GM23338 (cell line): ENCODE data around the gene SMOC2. TPM values are rescaled to one million over a fixed set of nuclear protein-coding genes. Genes with fewer than 3 reads are reported as not detected.

ENCODE experiments used
- ATAC-seq: fragments of 200-7000 bp; cut with Tn5 transposase; 3 replicates; pipeline ENCODE4 v1.9.1; 2020
- DNase-seq: peaks from one replicate; pipeline ENCODE4 v3.0.0-alpha.2; 2015; ENCODE audit warnings: low spot score
- H2AFZ ChIP-seq: fragments of 200-600 bp; sonication (generic); 2 replicates; pipeline ENCODE4 v1.8.0; 2016; ENCODE audit warnings: antibody characterized with exemption, mild to moderate bottlenecking, moderate library complexity
- H3F3A ChIP-seq: fragments of 200-600 bp; sonication (generic); replicated peaks from 2 replicates; pipeline ENCODE4 v1.8.0; 2017; ENCODE audit warnings: antibody characterized with exemption, mixed run types, low read depth
- H3K27ac ChIP-seq: fragments of 200-600 bp; sonication (generic); 2 replicates; pipeline ENCODE4 v1.6.1; 2016; ENCODE audit warnings: low read depth
- H3K27me3 ChIP-seq: fragments of 200-600 bp; sonication (generic); 2 replicates; pipeline ENCODE4 v1.8.0; 2016; ENCODE audit warnings: mild to moderate bottlenecking, mixed run types, moderate library complexity; ENCODE audit not compliant: insufficient read depth
- H3K36me3 ChIP-seq: fragments of 200-600 bp; sonication (generic); 2 replicates; pipeline ENCODE4 v1.8.0; 2016; ENCODE audit warnings: mild to moderate bottlenecking; ENCODE audit not compliant: insufficient read depth
- H3K4me1 ChIP-seq: fragments of 200-600 bp; sonication (generic); 2 replicates; pipeline ENCODE4 v1.8.0; 2016; ENCODE audit warnings: mild to moderate bottlenecking, moderate library complexity; ENCODE audit not compliant: insufficient read depth
- H3K4me2 ChIP-seq: fragments of 200-600 bp; sonication (generic); 2 replicates; pipeline ENCODE4 v1.7.1; 2017; ENCODE audit warnings: mixed run types
- H3K4me3 ChIP-seq: fragments of 200-600 bp; sonication (generic); 2 replicates; pipeline ENCODE4 v1.6.1; 2016; ENCODE audit warnings: mixed run types
- H3K79me2 ChIP-seq: fragments of 200-600 bp; sonication (generic); replicated peaks from 2 replicates; pipeline ENCODE4 v1.8.0; 2017; ENCODE audit warnings: mild to moderate bottlenecking; ENCODE audit not compliant: insufficient read depth
- H3K9me2 ChIP-seq: fragments of 200-600 bp; sonication (generic); 2 replicates; pipeline ENCODE4 v1.8.0; 2017; ENCODE audit not compliant: insufficient read depth
- H4K20me1 ChIP-seq: fragments of 200-600 bp; sonication (generic); replicated peaks from 2 replicates; pipeline ENCODE4 v1.8.0; 2017; ENCODE audit warnings: mild to moderate bottlenecking; ENCODE audit not compliant: insufficient read depth
- H3K27ac Mint-ChIP-seq: 2 replicates; pipeline ENCODE4 v1.8.0; 2020; ENCODE audit warnings: inconsistent platforms, mild to moderate bottlenecking, moderate library complexity, mixed read lengths
- H3K27me3 Mint-ChIP-seq: 3 replicates; pipeline ENCODE4 v1.8.0; 2022; ENCODE audit warnings: low read depth, mild to moderate bottlenecking, moderate library complexity, mixed read lengths, inconsistent platforms; ENCODE audit not compliant: insufficient read depth, poor library complexity
- H3K36me3 Mint-ChIP-seq: 3 replicates; pipeline ENCODE4 v1.8.0; 2021; ENCODE audit warnings: low read depth, mild to moderate bottlenecking, inconsistent platforms, moderate library complexity, mixed read lengths
- H3K4me1 Mint-ChIP-seq: 3 replicates; pipeline ENCODE4 v1.8.0; 2020; ENCODE audit warnings: mild to moderate bottlenecking, inconsistent platforms, mixed read lengths
- H3K4me3 Mint-ChIP-seq: 3 replicates; pipeline ENCODE4 v1.8.0; 2021; ENCODE audit warnings: moderate library complexity, mild to moderate bottlenecking, inconsistent platforms, mixed read lengths
- H3K9me3 Mint-ChIP-seq: 3 replicates; pipeline ENCODE4 v1.8.0; 2020; ENCODE audit warnings: moderate library complexity, mild to moderate bottlenecking, inconsistent platforms, mixed read lengths
- CREB1 ChIP-seq: fragments of 250-450 bp; sonication (Bioruptor Pico); IDR thresholded peaks from 2 replicates; pipeline ENCODE4 v1.5.0; 2020; ENCODE audit warnings: low read depth, mild to moderate bottlenecking, moderate library complexity
- CTCF ChIP-seq, 2 experiments: fragments of 200-600 bp in 1 of 2; sonication (generic) in 1 of 2; conservative IDR thresholded peaks; 2 replicates each; pipeline versions ENCODE4 v1.5.1 to v1.6.1; 2016 to 2017; ENCODE audit warnings: antibody characterized with exemption in 2 of 2, low read depth in 2 of 2, mild to moderate bottlenecking in 2 of 2, moderate library complexity in 1 of 2
- ETS1 ChIP-seq: IDR thresholded peaks from 2 replicates; pipeline ENCODE4 v1.6.1; 2016; ENCODE audit warnings: antibody characterized with exemption
- JUNB ChIP-seq: IDR thresholded peaks from one replicate; pipeline ENCODE4 v1.6.1; 2016; ENCODE audit warnings: antibody characterized with exemption; ENCODE audit not compliant: unreplicated experiment
- POLR2AphosphoS5 ChIP-seq: IDR thresholded peaks from 2 replicates; pipeline ENCODE4 v1.6.1; 2016; ENCODE audit warnings: antibody characterized with exemption, low read depth
- REST ChIP-seq: IDR thresholded peaks from one replicate; pipeline ENCODE4 v1.6.1; 2018; ENCODE audit warnings: antibody characterized with exemption; ENCODE audit not compliant: unreplicated experiment
- STAT1 ChIP-seq: IDR thresholded peaks from one replicate; pipeline ENCODE4 v1.6.1; 2016; ENCODE audit warnings: antibody characterized with exemption; ENCODE audit not compliant: unreplicated experiment
- ZNF114 ChIP-seq: fragments of 250-450 bp; sonication (Bioruptor Pico); IDR thresholded peaks from 2 replicates; pipeline ENCODE4 v1.5.0; 2020; ENCODE audit warnings: mild to moderate bottlenecking, moderate library complexity
- ZNF331 ChIP-seq: fragments of 250-450 bp; sonication (Bioruptor Pico); IDR thresholded peaks from 2 replicates; pipeline ENCODE4 v1.5.0; 2020; ENCODE audit warnings: low read depth, mild to moderate bottlenecking, moderate library complexity
- ZNF462 ChIP-seq: fragments of 250-450 bp; sonication (Bioruptor Pico); IDR thresholded peaks from 2 replicates; pipeline ENCODE4 v1.5.0; 2020; ENCODE audit warnings: mild to moderate bottlenecking, moderate library complexity
- polyA plus RNA-seq: library from polyadenylated mRNA; unstranded; fragments of >200 nt; fragmentation: Nextera tagmentation; extraction: Ambion mirVana; gene quantifications from 2 replicates; pipeline ENCODE4 v1.2.1, GENCODE V29; 2016
- total RNA-seq: library from RNA; depleted of rRNA; stranded (reverse); fragments of >200 nt; shearing (Covaris generic); gene quantifications from 2 replicates; pipeline ENCODE4 v1.2.3, GENCODE V29; 2014

Gene SMOC2
- total and polyA plus RNA-seq, 2 experiments from 2014 or later: 4.3 to 6.5 TPM

- TF ChIP-seq CTCF (conservative IDR thresholded peaks at IDR 0.05; ENCODE audit: low read depth in 2 of 2): no peak
- no peak for TF ChIP-seq ETS1
- TF ChIP-seq ZNF114: no peak
- TF ChIP-seq REST: no peak
- no peak for TF ChIP-seq STAT1
- TF ChIP-seq POLR2AphosphoS5: no peak
These were observed 275.6 kb downstream of the SMOC2 start (continued) for GRCh38 chr6:168716581-168716980.

DNA sequence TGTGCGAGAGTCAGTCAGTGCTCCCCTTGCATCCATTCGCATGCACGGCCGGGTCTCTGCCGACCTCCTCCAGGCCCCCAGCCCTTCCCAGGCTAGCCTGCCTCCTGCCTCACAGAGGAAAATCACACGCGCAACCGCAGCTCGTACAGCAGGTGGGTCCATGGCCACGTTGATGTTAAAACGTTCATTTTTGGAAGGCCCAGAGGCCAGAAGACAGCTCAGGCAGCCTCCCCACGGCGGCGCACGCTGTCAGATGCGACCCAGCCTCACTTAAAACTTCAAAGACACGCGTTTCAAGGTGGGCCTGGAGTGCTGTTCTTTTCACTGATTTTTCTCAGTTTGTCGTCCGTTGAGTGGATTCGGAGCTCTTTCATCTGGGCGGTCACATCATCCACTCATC, 276.5 kb downstream of the SMOC2 start:
- no peaks in the 10 kb centered on the region for H3F3A ChIP-seq
- Mint-ChIP-seq H3K4me3 (no peak overlapping the region), H3K27ac (no peak overlapping the region), H3K27me3 (peaks cover 7% of the 10 kb centered on the region), H3K9me3 (peaks cover 40% of the 10 kb centered on the region), H3K36me3 (peaks cover 30% of the 10 kb centered on the region), H3K4me1 (no peaks in the 10 kb centered on the region; the same call in 2 of the 3 replicates)
- H3K27ac ChIP-seq: no peak overlapping the region
- DNase-seq (no peak), ATAC-seq (no peak)
- no peaks in the 10 kb centered on the region for H3K4me1 ChIP-seq
- peaks cover 9% of the 10 kb centered on the region; the same call in 1 of the 2 replicates for H3K9me2 ChIP-seq
- no peaks in the 10 kb centered on the region for H3K79me2 ChIP-seq
- H3K4me2 ChIP-seq: no peak overlapping the region
- no peak overlapping the region for H3K4me3 ChIP-seq
- H3K27me3 ChIP-seq: no peaks in the 10 kb centered on the region
- H3K36me3 ChIP-seq: no peaks in the 10 kb centered on the region
- no peaks in the 10 kb centered on the region for H4K20me1 ChIP-seq
- no peak overlapping the region for H2AFZ ChIP-seq
- TF ChIP-seq CREB1 (CRISPR knock-in tag) (no peak), POLR2AphosphoS5 (no peak), STAT1 (no peak), JUNB (no peak), ZNF331 (CRISPR knock-in tag) (no peak), ZNF462 (CRISPR knock-in tag) (no peak), CTCF (conservative IDR thresholded peaks at IDR 0.05; ENCODE audit: low read depth in 2 of 2) (no peak), ZNF114 (no peak)
